ENCODE measurements around the gene KLF8.

KLF8 gene

GRCh38 chrX:56310581-56310980 lies 78.4 kb downstream of the KLF8 start:
- no peak for DNase-seq (ENCODE audit: low spot score)

- no peak for DNase-seq (ENCODE audit: low spot score)
These were observed 81.2 kb downstream of the KLF8 start for GRCh38 chrX:56313308-56313707.

GRCh38 chrX:56314334-56314733 lies 82.2 kb downstream of the KLF8 start:
- no peak for DNase-seq (ENCODE audit: low spot score)

- DNase-seq (ENCODE audit: low spot score): no peak
These were observed 85.9 kb downstream of the KLF8 start for GRCh38 chrX:56318076-56318475.

GRCh38 chrX:56319165-56319564 lies 87.0 kb downstream of the KLF8 start:
- DNase-seq (ENCODE audit: low spot score): no peak

Measured in hepatic stellate cell (primary cell).